Measurements from ENCODE around the gene SLC39A10.

- TF ChIP-seq, protein P1, sequence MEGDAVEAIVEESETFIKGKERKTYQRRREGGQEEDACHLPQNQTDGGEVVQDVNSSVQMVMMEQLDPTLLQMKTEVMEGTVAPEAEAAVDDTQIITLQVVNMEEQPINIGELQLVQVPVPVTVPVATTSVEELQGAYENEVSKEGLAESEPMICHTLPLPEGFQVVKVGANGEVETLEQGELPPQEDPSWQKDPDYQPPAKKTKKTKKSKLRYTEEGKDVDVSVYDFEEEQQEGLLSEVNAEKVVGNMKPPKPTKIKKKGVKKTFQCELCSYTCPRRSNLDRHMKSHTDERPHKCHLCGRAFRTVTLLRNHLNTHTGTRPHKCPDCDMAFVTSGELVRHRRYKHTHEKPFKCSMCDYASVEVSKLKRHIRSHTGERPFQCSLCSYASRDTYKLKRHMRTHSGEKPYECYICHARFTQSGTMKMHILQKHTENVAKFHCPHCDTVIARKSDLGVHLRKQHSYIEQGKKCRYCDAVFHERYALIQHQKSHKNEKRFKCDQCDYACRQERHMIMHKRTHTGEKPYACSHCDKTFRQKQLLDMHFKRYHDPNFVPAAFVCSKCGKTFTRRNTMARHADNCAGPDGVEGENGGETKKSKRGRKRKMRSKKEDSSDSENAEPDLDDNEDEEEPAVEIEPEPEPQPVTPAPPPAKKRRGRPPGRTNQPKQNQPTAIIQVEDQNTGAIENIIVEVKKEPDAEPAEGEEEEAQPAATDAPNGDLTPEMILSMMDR (conservative IDR thresholded peaks at IDR 0.05; ENCODE audit: low read depth, low read length): no peak
- peak; percentile 40; the same call in 1 of the 2 replicates for TF ChIP-seq POLR2A (IDR thresholded peaks at IDR 0.05; ENCODE audit: low read depth, low read length)
- TF ChIP-seq MAZ (IDR thresholded peaks at IDR 0.05; ENCODE audit: borderline replicate concordance, low read depth, low read length): no peak
- no peak for TF ChIP-seq MXI1 (IDR thresholded peaks at IDR 0.05; ENCODE audit: borderline replicate concordance, low read depth, low read length)
- no peak for TF ChIP-seq RFX5 (IDR thresholded peaks at IDR 0.05; ENCODE audit: low read depth, low read length)
- TF ChIP-seq USF2 (IDR thresholded peaks at IDR 0.05; ENCODE audit: low read depth, low read length): no peak
- TF ChIP-seq MAFK (IDR thresholded peaks at IDR 0.05; ENCODE audit: low read depth, low read length): no peak
- no peak; the same call in 1 of the 2 replicates for TF ChIP-seq CEBPB (IDR thresholded peaks at IDR 0.05; ENCODE audit: low read depth, low read length)
- TF ChIP-seq FOS (IDR thresholded peaks at IDR 0.05; ENCODE audit: low read depth, low read length): peak; percentile 92
- TF ChIP-seq SMC3 (IDR thresholded peaks at IDR 0.05; ENCODE audit: low read depth, low read length): no peak
- no peak for TF ChIP-seq CHD1 (IDR thresholded peaks at IDR 0.05; ENCODE audit: low read depth, low read length)
- TF ChIP-seq RAD21 (IDR thresholded peaks at IDR 0.05; ENCODE audit: low read length): no peak
- peak; percentile 26; the same call in 1 of the 2 replicates for TF ChIP-seq BHLHE40 (IDR thresholded peaks at IDR 0.05; ENCODE audit: low read depth, low read length)
- no peak for TF ChIP-seq NFE2L2 (IDR thresholded peaks at IDR 0.05; ENCODE audit: low read depth, low read length)
Measured at GRCh38 chr2:195613922-195614321, 43.1 kb upstream of the SLC39A10 start.

Measured in IMR-90 (cell line).